Esophagus mucosa (tissue), 1 donor: ENCODE data around the gene PRKD1. TPM values are rescaled to one million over a fixed set of nuclear protein-coding genes. Genes with fewer than 3 reads are reported as not detected.
"Not testable (repeated sequence)": the region's sequence is repeated elsewhere in the genome, so short reads cannot be mapped to it uniquely, and the experiment has no call there.

Experiments used
- ATAC-seq: fragments of 200-7000 bp; cut with Tn5 transposase; one replicate; pipeline ENCODE4 v1.9.1; 2020
- total RNA-seq: library from RNA; stranded (reverse); gene quantifications from one replicate; pipeline ENCODE4 v1.2.4, GENCODE V29; 2023
- donor health status: DM: yes; HTN: yes; CAD: no.

Gene PRKD1
- total RNA-seq, 1 donor from 2014 or later = 0.56 TPM

DNA sequence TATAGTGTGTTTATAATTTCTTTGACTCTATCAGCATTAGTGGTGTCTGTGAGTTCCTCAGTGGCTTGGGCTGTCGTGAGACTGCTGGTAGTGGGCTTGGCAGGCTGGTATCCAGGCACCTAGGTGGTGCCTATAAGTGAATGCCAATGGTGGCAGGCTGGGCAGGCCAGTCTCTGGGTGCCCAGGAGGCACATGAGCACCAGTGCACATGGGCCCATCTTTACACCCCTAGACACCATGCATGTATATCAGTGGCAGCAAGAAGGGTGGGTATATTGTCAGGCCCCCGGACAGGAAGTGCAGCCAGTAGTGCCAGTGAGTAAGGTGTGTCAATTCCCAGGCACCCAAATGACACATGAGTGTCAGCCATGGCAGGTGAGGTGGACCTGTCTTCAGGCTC, 138.2 kb downstream of the PRKD1 start:
- no peak for ATAC-seq

GRCh38 chr14:29788093-29788492, 139.6 kb downstream of the PRKD1 start:
- no peak for ATAC-seq

DNA sequence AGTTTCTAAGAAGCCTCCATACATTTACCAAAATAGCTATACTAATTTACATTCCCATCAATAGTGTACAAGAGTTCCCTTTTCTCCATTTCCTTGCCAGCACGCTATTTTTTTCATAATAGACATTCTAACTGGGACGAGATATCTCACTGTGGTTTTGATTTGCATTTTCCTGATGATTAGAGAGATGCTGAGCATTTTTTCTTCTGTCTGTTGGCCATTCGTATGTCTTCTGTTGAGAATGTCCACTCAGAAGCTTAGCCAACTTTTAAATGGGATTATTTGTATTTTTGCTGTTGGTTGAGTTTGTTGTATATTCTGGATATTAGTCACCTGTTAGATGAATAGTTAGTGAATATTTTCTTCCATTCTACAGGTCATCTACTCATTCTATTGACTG, 144.1 kb downstream of the PRKD1 start:
- ATAC-seq = no peak

DNA sequence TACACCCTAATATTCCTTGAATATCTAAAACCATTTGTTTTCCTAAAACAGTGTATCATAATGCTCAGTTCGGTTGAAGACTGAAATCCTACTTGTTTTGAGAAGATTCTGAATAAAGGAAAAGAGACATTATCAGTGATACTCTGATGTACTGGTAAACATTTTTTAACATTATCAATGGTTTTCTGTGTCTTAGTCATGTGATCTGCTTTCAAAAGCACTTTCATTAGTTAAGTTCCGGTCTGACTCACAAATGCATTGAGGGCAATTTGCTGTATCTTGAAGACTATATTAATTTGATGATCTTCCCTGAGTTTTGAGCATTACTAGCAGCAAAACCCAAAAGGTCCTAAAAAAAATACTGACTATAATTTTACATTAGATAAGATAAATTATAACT, 145.6 kb downstream of the PRKD1 start:
- ATAC-seq = no peak

DNA sequence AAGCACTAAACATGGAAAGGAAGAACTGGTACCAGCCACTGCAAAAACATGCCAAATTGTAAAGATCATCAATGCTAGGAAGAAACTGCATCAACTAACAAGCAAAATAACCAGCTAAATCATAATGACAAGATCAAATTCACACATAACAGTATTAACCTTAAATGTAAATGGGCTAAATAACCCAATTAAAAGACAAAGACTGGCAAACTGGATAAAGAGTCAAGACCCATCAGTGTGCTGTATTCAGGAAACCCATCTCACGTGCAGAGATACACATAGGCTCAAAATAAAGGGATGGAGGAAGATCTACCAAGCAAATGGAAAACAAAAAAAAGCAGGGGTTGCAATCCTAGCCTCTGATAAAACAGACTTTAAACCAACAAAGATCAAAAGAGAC, 150.5 kb downstream of the PRKD1 start:
- not testable (repeated sequence) for ATAC-seq

GRCh38 chr14:29773990-29774389, 153.7 kb downstream of the PRKD1 start:
- no peak for ATAC-seq

DNA sequence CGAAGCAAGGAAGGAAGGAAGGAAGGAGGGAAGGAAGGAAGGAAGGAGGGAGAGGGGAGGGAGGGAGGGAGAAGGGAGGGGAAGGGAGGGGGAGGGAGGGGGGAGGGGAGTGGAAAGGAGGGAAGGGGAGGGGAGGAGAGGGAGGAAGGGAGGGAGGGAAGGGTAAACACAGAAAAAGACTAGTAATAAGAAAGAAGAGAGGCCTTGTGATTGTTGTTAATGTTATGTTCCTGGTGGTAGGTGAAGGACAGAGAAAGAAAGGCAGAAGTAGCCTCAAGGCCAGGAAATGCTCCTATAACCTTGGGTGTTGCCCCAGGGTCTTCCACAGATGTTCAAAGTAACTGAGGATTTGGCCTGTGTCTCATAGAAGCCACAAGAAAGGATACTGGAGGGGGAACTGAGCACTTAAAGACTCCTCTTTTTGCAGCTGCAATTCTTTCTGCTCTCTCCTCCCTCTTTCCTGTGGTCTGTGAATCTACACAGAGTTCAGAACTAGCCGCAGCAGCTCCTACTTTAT, 164.2 kb downstream of the PRKD1 start:
- no peak for ATAC-seq

GRCh38 chr14:29759521-29760340, 167.9 kb downstream of the PRKD1 start:
- ATAC-seq = no peak

DNA sequence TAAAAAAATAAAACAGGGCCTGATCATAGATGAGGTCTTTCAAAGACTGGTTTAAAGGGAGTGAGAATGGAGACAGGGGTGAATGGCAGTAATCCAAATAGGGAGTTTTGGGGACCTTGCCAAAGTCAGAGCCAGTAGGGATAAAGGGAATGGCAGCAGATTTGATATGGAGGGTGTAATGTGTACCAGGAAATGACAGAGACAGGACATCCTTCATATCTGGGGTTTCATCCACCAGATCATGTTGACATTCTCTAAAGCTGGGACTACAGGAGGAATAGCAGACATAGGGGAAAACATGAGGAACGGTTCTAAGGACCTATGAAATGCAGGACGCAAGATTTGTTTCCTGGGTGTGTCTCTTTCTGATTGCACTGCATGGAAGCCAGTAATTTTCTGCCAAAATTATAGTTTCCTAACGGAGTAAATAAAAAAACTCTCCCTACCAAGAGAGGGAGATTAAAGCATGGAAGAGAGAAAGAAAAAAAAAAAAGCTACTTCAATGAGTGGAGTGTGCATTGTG, 169.9 kb downstream of the PRKD1 start:
- no peak for ATAC-seq

DNA sequence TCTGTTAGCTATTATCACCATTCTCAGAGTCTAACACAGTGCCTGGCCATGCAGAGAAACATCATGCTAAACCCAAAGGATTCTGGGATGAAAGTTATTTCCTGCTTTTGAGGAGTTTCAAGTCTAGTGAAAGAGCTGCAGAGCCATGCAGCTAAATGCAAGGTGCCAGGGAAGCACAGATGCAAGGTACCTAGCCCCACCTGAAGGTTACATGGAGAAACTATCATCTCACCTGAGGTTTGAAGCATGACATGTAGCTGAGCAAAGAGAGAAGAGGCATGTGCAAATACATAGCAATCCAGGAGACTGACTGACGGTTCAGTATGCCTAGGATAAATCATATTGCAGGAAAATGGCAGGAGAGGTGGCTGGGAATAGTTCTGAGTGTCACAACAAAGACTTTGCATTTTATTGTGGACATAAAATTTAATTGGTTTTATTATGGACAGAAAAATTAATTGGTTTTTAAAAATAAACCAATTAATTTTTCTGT, 170.4 kb downstream of the PRKD1 start:
- ATAC-seq = no peak

DNA sequence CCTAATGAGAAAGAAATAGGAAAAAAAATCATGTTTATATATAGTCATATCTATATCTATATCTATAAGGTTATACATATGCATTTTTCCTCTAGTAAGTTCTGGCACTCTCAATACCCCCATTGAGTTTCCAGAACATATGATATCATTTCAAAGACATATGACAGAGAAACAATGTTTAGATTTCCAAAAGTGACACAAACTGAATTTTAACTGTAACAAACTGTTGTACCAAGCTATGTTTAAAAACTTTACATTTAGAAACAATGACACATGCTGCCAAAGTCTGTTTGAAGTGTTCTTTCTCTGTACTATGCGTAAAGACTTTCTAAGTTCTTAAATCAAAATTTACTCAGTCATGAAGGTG, 171.6 kb downstream of the PRKD1 start:
- ATAC-seq = no peak

DNA sequence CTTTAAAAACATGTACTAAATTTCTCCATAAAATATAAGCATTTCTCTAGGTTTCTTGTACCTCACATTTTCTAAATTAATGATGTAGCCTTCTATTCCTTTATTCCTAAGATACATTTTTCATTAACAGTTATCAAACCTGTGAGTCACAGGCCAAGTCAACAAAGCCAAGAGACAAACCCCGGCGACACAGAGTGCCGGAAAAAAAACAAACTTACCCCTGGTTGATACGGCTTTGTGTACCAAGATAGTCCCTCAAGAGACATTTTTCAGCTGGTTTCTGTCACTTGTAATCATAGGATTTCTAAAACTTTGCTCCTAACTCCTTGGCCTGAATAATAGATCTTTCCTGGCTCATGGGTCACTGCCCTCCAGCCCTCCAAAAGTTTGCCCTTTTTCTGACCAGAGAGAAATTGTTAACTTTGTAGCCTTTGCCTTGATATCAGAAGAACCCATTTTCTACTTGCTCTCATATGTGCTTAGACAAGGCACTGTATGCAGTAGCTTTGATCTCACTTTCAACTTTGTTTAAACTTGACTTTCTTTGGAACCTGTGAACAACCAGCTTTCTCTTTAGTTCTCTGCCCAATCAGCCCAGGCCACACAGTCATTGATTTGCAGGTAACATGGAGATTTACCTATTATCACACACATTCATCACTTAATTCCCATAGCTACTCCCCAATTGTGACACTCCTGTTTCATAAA, 172.2 kb downstream of the PRKD1 start:
- no peak for ATAC-seq

DNA sequence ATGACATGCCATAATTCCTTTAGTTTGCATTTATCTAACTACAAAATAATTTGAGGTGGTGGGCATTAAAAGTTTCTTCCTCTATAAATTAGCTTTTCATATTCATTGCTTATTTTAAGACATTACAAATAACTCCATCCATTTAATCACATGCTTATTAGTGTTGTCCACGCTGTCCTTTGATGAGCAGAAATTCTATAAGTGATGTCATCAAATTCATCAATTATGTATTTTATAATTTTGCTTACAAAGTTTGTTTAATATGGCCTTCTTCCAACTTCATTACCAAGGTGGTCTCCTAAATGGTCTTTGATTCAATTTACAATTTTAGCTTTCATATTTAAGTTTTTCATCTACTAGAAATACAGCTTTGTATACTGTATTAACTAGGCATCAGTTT, 173.5 kb downstream of the PRKD1 start:
- no peak for ATAC-seq

- no peak for ATAC-seq
Measured at GRCh38 chr14:29752221-29752923, 175.3 kb downstream of the PRKD1 start.

- no peak for ATAC-seq
Measured at GRCh38 chr14:29749829-29750228, 177.8 kb downstream of the PRKD1 start.

DNA sequence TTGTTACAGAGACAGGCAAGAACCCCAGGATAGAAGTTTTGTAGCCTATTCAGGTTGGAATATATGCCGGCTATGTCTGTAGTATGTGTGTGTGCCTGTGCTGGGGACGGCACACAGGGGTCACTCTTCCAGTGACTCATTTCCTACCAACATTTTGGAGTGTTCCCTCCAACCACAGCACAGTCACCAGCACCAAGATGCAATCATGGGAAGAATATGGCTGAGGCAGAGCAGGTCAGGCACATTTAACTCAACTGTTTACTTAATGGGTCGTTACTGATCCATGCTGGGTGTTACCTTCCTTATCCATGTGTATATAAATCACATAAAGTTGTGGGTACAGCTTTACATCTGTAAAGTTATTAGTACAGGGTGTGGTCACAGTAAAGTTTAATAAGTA, 178.3 kb downstream of the PRKD1 start:
- ATAC-seq = no peak

DNA sequence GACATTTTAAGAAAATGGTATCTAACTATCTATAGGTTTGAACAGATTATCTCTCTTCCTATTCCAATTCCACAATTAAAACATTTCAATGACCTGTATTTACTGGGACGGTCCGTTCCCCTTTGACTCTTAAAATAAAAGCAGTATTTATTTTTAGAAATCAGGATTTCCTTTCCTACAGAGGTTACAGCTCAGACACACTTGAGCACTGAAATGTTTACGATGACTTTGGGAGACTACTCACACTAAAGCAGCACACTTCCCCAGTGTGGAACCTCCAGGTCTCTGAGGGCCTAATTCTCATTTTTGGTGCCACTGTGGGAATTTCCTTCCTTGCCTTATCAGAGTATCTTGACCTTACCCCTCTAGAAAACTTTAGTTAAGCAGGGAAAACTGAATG, 181.8 kb downstream of the PRKD1 start:
- ATAC-seq = no peak

- ATAC-seq = no peak
Measured at GRCh38 chr14:29743531-29743930, 184.1 kb downstream of the PRKD1 start.

GRCh38 chr14:29741909-29742401, 185.7 kb downstream of the PRKD1 start:
- no peak for ATAC-seq

DNA sequence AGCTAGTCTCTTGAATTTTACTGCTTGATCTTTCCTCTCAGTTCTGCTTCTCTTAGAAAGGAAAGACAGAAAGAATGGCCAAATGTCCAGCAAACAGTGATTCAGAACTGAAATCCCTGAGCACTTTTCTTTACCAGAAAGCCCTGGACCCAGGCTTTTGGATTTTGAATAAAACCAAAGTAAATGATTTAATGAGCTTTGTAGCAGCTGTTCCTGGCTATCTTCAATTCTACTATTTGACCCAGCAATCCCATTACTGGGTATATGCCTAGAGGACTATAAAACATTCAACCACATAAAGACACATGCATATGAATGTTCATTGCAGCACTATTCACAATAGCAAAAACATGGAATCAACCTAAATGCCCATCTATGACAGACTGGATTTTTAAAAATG, 187.2 kb downstream of the PRKD1 start:
- ATAC-seq = no peak

DNA sequence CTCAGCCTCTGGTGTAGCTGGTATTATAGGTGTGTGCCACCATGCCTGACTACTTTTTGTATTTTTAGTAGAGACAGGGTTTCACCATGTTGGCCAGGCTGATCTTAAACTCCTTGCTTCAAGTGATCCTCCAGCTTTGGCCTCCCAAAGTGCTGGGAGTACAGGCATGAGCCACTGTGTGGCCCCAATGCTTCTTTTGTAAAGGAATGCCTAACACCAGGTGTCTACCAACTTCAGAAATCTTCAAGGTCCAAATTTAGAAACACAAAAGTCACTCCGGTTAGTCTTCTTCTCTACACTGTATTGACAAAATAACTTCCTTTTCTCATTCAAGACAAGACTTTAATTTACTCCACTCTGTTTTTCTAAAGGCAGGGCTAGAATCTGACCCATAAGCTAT, 188.7 kb downstream of the PRKD1 start:
- ATAC-seq = no peak

- no peak for ATAC-seq
Measured at GRCh38 chr14:29738056-29738455, 189.6 kb downstream of the PRKD1 start.

DNA sequence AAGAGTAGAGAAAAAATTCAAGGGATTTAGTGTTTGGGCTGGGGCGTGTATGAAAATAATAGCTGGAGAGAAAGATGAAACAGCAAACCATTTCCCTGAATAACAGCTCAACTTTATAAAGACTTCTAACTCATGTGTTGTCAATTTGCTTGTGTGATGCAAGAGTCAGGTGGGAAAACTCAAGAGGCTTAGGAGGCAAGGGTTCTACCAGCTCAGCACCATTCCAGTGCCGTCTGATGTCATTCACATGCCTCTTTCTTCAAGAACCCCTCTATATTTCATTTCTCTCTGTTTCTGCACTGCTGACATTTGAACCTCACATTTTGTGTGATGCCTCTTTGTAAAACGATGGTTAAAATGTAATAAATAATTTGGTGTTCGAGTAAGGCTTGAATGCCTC, 192.2 kb downstream of the PRKD1 start:
- ATAC-seq = no peak
